Neural crest cell (in vitro differentiated cells): ENCODE data around the gene UBE2I. TPM values are rescaled to one million over a fixed set of nuclear protein-coding genes. Genes with fewer than 3 reads are reported as not detected.

ENCODE experiments used
- DNase-seq: peaks from one replicate; pipeline ENCODE4 v3.0.0; 2021; ENCODE audit warnings: low read depth, mixed read lengths, low spot score
- H3K27ac Mint-ChIP-seq: one replicate; pipeline ENCODE4 v1.8.0; 2021; ENCODE audit warnings: mild to moderate bottlenecking, mixed read lengths; ENCODE audit not compliant: unreplicated experiment
- H3K27me3 Mint-ChIP-seq: 2 replicates; pipeline ENCODE4 v1.8.0; 2021; ENCODE audit warnings: low read depth, mild to moderate bottlenecking, mixed read lengths
- H3K36me3 Mint-ChIP-seq: 2 replicates; pipeline ENCODE4 v1.8.0; 2021; ENCODE audit warnings: low read depth, mild to moderate bottlenecking, mixed read lengths
- H3K4me1 Mint-ChIP-seq: 2 replicates; pipeline ENCODE4 v1.8.0; 2021; ENCODE audit warnings: mixed read lengths
- H3K4me3 Mint-ChIP-seq: one replicate; pipeline ENCODE4 v1.8.0; 2021; ENCODE audit warnings: mild to moderate bottlenecking, mixed read lengths
- H3K9me3 Mint-ChIP-seq: 2 replicates; pipeline ENCODE4 v1.8.0; 2021; ENCODE audit warnings: mixed read lengths
- CTCF ChIP-seq: fragments of 200-600 bp; sonication (generic); conservative IDR thresholded peaks from 2 replicates; pipeline ENCODE4 v1.5.0; 2021; ENCODE audit warnings: antibody characterized with exemption, mild to moderate bottlenecking
- total RNA-seq: library from RNA; stranded (reverse); gene quantifications from 2 replicates; pipeline ENCODE4 v1.2.1, GENCODE V29; 2021

Gene UBE2I
- total RNA-seq, 1 donor from 2014 or later: 301 TPM

DNA sequence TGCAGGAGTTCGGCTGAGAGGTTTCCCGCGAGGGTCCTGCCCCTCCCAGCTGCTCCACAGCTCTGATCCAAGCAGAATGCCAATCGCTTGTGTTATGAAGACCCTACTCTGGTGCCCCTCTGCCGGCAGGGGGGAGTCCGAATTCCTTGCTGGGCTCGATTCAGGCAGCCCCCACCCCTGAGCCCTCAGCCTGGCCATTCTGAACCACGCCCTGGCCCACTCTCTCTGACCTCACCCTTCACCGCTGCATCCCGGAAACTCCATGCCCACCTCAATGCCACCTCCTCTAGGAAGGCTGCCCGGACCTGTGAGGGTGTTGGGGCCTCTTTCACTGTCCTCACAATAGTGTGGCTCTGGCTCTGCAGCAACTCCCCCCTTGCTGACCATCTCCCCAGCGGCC, 7.9 kb upstream of the UBE2I start:
- no peak overlapping the region for H3K4me3 Mint-ChIP-seq
- H3K27me3 Mint-ChIP-seq: peaks cover 46% of the 10 kb centered on the region

DNA sequence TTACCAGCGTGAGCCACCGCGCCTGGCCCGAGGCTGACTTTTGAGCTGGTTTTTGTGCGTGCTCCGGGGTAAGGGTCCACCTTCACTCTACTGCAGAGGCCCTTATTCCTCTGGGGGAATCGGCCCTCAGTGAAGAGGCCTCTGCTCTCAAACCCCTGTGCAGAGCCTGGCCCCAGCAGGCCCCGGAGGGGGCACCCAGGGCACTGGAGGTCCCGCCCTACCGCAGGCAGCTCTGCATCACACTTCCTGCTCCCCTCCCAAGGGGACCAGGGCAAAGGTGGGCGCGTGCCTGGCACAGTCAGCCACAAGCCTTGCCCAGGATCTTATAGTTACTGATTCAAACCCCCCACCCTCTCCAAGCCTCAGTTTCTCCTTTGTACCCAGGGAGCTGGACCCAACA, 3.6 kb upstream of the UBE2I start:
- Mint-ChIP-seq H3K4me1 (peaks cover 9% of the 10 kb centered on the region), H3K9me3 (no peaks in the 10 kb centered on the region), H3K27ac (no peak overlapping the region), H3K27me3 (peaks cover 23% of the 10 kb centered on the region), H3K4me3 (no peak overlapping the region), H3K36me3 (peaks cover 5% of the 10 kb centered on the region)
- no peak for TF ChIP-seq CTCF
- DNase-seq: no peak

More for the DNA sequence above, 7.9 kb upstream of the UBE2I start:
- no peak for TF ChIP-seq CTCF
- Mint-ChIP-seq H3K4me1 (no peaks in the 10 kb centered on the region), H3K27ac (no peak overlapping the region), H3K9me3 (no peaks in the 10 kb centered on the region), H3K36me3 (no peaks in the 10 kb centered on the region)
- no peak for DNase-seq

DNA sequence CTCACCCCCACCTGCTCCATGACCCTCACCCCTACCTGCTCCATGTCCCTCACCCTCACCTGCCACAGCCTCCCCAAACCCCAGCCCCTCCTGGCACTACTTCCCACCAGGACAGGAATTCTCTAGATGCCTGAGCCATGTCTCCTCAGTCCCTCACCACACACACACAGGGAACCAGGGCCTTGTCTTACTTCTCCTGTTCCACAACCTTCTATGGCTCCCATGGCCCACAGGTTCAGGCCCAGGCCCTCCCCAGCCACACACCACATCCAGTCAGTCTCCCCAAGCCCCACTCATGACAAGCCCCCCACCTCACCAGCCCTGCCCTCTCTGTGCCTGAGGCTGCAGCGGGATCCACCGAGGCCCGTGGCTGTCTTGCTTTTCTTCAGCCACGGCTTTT, 3.1 kb upstream of the UBE2I start:
- H3K9me3 Mint-ChIP-seq: no peaks in the 10 kb centered on the region
- H3K4me3 Mint-ChIP-seq: peak overlapping the region; percentile 79
- peaks cover 5% of the 10 kb centered on the region for H3K36me3 Mint-ChIP-seq
- H3K27ac Mint-ChIP-seq: no peak overlapping the region
- DNase-seq: no peak
- H3K27me3 Mint-ChIP-seq: peaks cover 23% of the 10 kb centered on the region
- H3K4me1 Mint-ChIP-seq: peaks cover 14% of the 10 kb centered on the region
- TF ChIP-seq CTCF: no peak

DNA sequence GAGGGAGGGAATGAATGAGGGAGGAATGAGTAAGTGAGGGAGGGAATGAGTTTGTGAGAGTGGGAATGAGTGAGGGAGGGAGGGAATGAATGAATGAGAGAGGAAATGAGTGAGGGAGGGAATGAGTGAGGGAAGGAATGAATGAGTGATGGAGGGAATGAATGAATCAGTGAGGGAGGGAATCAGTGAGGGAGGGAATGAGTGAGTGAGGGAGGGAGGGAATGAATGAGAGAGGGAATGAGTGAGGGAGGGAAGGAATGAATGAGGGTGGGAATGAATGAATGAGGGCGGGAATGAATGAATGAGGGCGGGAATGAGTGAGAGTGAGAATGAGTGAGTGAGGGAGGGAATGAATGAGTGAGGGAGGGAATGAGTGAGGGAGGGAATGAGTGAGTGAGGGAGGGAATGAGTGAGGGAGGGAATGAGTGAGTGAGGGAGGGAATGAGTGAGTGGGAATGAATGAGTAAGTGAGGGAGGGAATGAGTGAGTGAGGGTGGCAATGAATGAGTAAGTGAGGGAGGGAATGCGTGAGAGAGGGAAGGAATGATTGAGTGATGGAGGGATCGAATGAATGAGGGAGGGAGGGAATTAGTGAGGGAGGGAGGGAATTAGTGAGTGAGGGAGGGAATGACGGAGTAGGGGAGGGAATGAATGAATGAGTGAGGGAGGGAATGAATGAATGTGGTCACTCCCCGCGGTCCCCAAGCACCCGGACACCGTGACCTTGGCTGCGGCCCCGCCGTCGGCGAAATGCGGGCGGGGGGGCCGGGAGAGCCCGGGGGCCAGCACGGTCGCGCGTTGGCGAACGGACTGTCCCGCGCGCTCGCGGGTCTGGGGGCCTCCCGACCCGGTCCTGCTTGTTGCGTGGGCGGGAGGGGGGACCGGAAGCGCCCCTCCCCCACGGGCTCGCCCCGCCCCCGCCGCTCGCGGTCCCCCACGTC, 1.1 kb upstream of the UBE2I start:
- Mint-ChIP-seq H3K27ac (peak overlapping the region; percentile 62), H3K4me1 (peaks cover 14% of the 10 kb centered on the region), H3K27me3 (peaks cover 15% of the 10 kb centered on the region), H3K9me3 (no peaks in the 10 kb centered on the region), H3K36me3 (peaks cover 5% of the 10 kb centered on the region), H3K4me3 (peak overlapping the region; percentile 94)
- no peak for TF ChIP-seq CTCF
- no peak for DNase-seq

GRCh38 chr16:1309888-1310831, 724 bp downstream of the UBE2I start:
- peaks cover 9% of the 10 kb centered on the region for H3K27me3 Mint-ChIP-seq
- no peak for TF ChIP-seq CTCF
- peaks cover 14% of the 10 kb centered on the region for H3K4me1 Mint-ChIP-seq
- no peaks in the 10 kb centered on the region for H3K9me3 Mint-ChIP-seq
- no peak for DNase-seq
- peaks cover 5% of the 10 kb centered on the region for H3K36me3 Mint-ChIP-seq
- H3K4me3 Mint-ChIP-seq: peak overlapping the region; percentile 98
- peak overlapping the region; percentile 99 for H3K27ac Mint-ChIP-seq
